Hepatocyte (in vitro differentiated cells): ENCODE measurements around the gene CRLF2. TPM values are rescaled to one million over a fixed set of nuclear protein-coding genes. Genes with fewer than 3 reads are reported as not detected.
"Not testable (repeated sequence)": the region's sequence is repeated elsewhere in the genome, so short reads cannot be mapped to it uniquely, and the experiment has no call there.

Source experiments
- DNase-seq: peaks from one replicate; pipeline ENCODE4 v3.0.0-alpha.2; 2016; ENCODE audit warnings: low spot score
- H2AFZ ChIP-seq: fragments of 200-600 bp; sonication (generic); 2 replicates; pipeline ENCODE4 v1.6.0; 2016; ENCODE audit warnings: antibody characterized with exemption, mild to moderate bottlenecking
- H3K27ac ChIP-seq: fragments of 200-600 bp; sonication (generic); 2 replicates; pipeline ENCODE4 v1.5.1; 2016; ENCODE audit warnings: mild to moderate bottlenecking
- H3K27me3 ChIP-seq: fragments of 200-600 bp; sonication (generic); 2 replicates; pipeline ENCODE4 v1.6.1; 2016
- H3K36me3 ChIP-seq: fragments of 200-600 bp; sonication (generic); replicated peaks from 2 replicates; pipeline ENCODE4 v1.5.1; 2016; ENCODE audit warnings: low read depth; ENCODE audit not compliant: insufficient read depth
- H3K4me1 ChIP-seq: fragments of 200-600 bp; sonication (generic); 2 replicates; pipeline ENCODE4 v1.5.1; 2016; ENCODE audit warnings: mild to moderate bottlenecking, moderate library complexity; ENCODE audit not compliant: insufficient read depth
- H3K4me2 ChIP-seq: fragments of 200-600 bp; sonication (generic); 2 replicates; pipeline ENCODE4 v1.6.0; 2016
- H3K4me3 ChIP-seq: fragments of 200-600 bp; sonication (generic); 2 replicates; pipeline ENCODE4 v1.5.1; 2016; ENCODE audit warnings: mild to moderate bottlenecking
- H3K79me2 ChIP-seq: fragments of 200-600 bp; sonication (generic); 2 replicates; pipeline ENCODE4 v1.6.0; 2017; ENCODE audit warnings: mild to moderate bottlenecking
- H3K9me2 ChIP-seq: fragments of 200-600 bp; sonication (generic); replicated peaks from 2 replicates; pipeline ENCODE4 v1.6.0; 2017; ENCODE audit warnings: mild to moderate bottlenecking; ENCODE audit not compliant: insufficient read depth
- H3K9me3 ChIP-seq: fragments of 200-600 bp; sonication (generic); 2 replicates; pipeline ENCODE4 v1.5.1; 2016; ENCODE audit warnings: low read depth, mild to moderate bottlenecking
- H4K20me1 ChIP-seq: fragments of 200-600 bp; sonication (generic); 2 replicates; pipeline ENCODE4 v1.6.0; 2016; ENCODE audit warnings: mild to moderate bottlenecking; ENCODE audit not compliant: insufficient read depth, poor library complexity, severe bottlenecking
- CTCF ChIP-seq: fragments of 200-600 bp; sonication (generic); IDR thresholded peaks from 2 replicates; pipeline ENCODE4 v1.5.1; 2016; ENCODE audit warnings: antibody characterized with exemption, mild to moderate bottlenecking; ENCODE audit not compliant: poor library complexity
- EZH2 ChIP-seq: fragments of 200-600 bp; sonication (generic); IDR thresholded peaks from 2 replicates; pipeline ENCODE4 v1.6.1; 2016; ENCODE audit warnings: antibody characterized with exemption, mild to moderate bottlenecking, borderline replicate concordance
- EZH2phosphoT487 ChIP-seq: fragments of 200-600 bp; sonication (generic); IDR thresholded peaks from one replicate; pipeline ENCODE4 v1.6.1; 2018; ENCODE audit warnings: antibody characterized with exemption, mild to moderate bottlenecking, low read depth, moderate library complexity; ENCODE audit not compliant: unreplicated experiment, severe bottlenecking
- WGBS: methylation state at CpG from one replicate; pipeline ENCODE4 v1.1.6; 2016; ENCODE audit warnings: low lambda C conversion rate; ENCODE audit errors: missing lambda C conversion rate; 5-methylcytosine and 5-hydroxymethylcytosine counted together
- polyA plus RNA-seq: library from polyadenylated mRNA; unstranded; fragments of >200 nt; fragmentation: Nextera tagmentation; extraction: Ambion mirVana; gene quantifications from 2 replicates; pipeline ENCODE4 v1.2.1, GENCODE V29; 2016
- total RNA-seq: library from RNA; depleted of rRNA; stranded (reverse); fragments of >200 nt; gene quantifications from 2 replicates; pipeline ENCODE4 v1.2.3, GENCODE V29; 2014

The CRLF2 gene
- total and polyA plus RNA-seq, 2 experiments from 2014 or later = not detected

- not testable (repeated sequence) for H3K79me2 ChIP-seq, H3K27me3 ChIP-seq, H2AFZ ChIP-seq, DNase-seq, H3K4me1 ChIP-seq, H3K36me3 ChIP-seq, H3K4me3 ChIP-seq, H3K9me2 ChIP-seq, H3K4me2 ChIP-seq, H3K9me3 ChIP-seq, H4K20me1 ChIP-seq, H3K27ac ChIP-seq
- WGBS = 69% methylated on average over 22 of the region's 22 CpGs
Observed at GRCh38 chrX:1173435-1173834, 39.0 kb downstream of the CRLF2 start.

GRCh38 chrX:1172496-1172895, 40.0 kb downstream of the CRLF2 start:
- Histone ChIP-seq H3K79me2 (no peaks in the 10 kb centered on the region), H3K27me3 (no peaks in the 10 kb centered on the region), H3K36me3 (no peaks in the 10 kb centered on the region), H4K20me1 (no peaks in the 10 kb centered on the region), H3K9me2 (no peaks in the 10 kb centered on the region), H2AFZ (no peak overlapping the region), H3K9me3 (no peaks in the 10 kb centered on the region), H3K4me2 (no peak overlapping the region), H3K4me1 (no peaks in the 10 kb centered on the region), H3K27ac (no peak overlapping the region), H3K4me3 (no peak overlapping the region)
- DNase-seq = no peak
- TF ChIP-seq EZH2phosphoT487 (no peak), EZH2 (no peak), CTCF (no peak)
- WGBS = 54% methylated on average over 13 of the region's 13 CpGs

GRCh38 chrX:1171915-1172314, 40.5 kb downstream of the CRLF2 start:
- not testable (repeated sequence) for H3K27me3 ChIP-seq, H3K4me1 ChIP-seq, H2AFZ ChIP-seq, H3K9me2 ChIP-seq, H3K79me2 ChIP-seq, H3K27ac ChIP-seq, H3K36me3 ChIP-seq, DNase-seq, H3K4me3 ChIP-seq, H3K9me3 ChIP-seq, H4K20me1 ChIP-seq, H3K4me2 ChIP-seq
- WGBS = 68% methylated on average over 13 of the region's 13 CpGs

- Histone ChIP-seq H3K4me1 (no peaks in the 10 kb centered on the region), H3K27ac (peak overlapping the region; percentile 36), H3K36me3 (no peaks in the 10 kb centered on the region), H2AFZ (no peak overlapping the region), H3K27me3 (no peaks in the 10 kb centered on the region), H3K79me2 (no peaks in the 10 kb centered on the region), H3K4me2 (no peak overlapping the region), H3K9me3 (no peaks in the 10 kb centered on the region), H4K20me1 (no peaks in the 10 kb centered on the region), H3K9me2 (no peaks in the 10 kb centered on the region), H3K4me3 (no peak overlapping the region)
- no peak for TF ChIP-seq EZH2phosphoT487
- TF ChIP-seq CTCF = no peak
- no peak for TF ChIP-seq EZH2
- 51% methylated on average over 11 of the region's 11 CpGs for WGBS
- DNase-seq = peak; percentile 49
Observed at GRCh38 chrX:1170243-1170642, 42.2 kb downstream of the CRLF2 start.

- Histone ChIP-seq H3K9me3 (no peaks in the 10 kb centered on the region), H3K79me2 (no peaks in the 10 kb centered on the region), H3K4me2 (no peak overlapping the region), H3K4me3 (no peak overlapping the region), H3K36me3 (no peaks in the 10 kb centered on the region), H3K27ac (no peak overlapping the region), H3K4me1 (no peaks in the 10 kb centered on the region), H2AFZ (no peak overlapping the region), H3K27me3 (no peaks in the 10 kb centered on the region), H3K9me2 (no peaks in the 10 kb centered on the region), H4K20me1 (no peaks in the 10 kb centered on the region)
- 67% methylated on average over 3 of the region's 7 CpGs for WGBS
- DNase-seq = no peak
- no peak for TF ChIP-seq EZH2phosphoT487
- TF ChIP-seq EZH2 = no peak
- TF ChIP-seq CTCF = no peak
Observed at GRCh38 chrX:1169189-1169588, 43.3 kb downstream of the CRLF2 start.
